OCI-LY1 (cell line): ENCODE data around the gene FTO.
"Not testable (repeated sequence)": the region's sequence is repeated elsewhere in the genome, so short reads cannot be mapped to it uniquely, and the experiment has no call there.

ENCODE experiments used
- H2AFZ ChIP-seq: fragments of 200-600 bp; sonication (generic), shearing (Covaris generic); 2 replicates; pipeline ENCODE4 v1.6.0; 2014; ENCODE audit warnings: antibody characterized with exemption, mild to moderate bottlenecking, low read length
- H3F3A ChIP-seq: fragments of 200-600 bp; sonication (generic), shearing (Covaris generic); 2 replicates; pipeline ENCODE4 v1.6.0; 2014; ENCODE audit warnings: mild to moderate bottlenecking, antibody characterized with exemption, low read length, moderate library complexity; ENCODE audit not compliant: insufficient read depth
- H3K27ac ChIP-seq: fragments of 200-600 bp; sonication (generic); 2 replicates; pipeline ENCODE4 v1.5.1; 2014; ENCODE audit warnings: low read length, mixed run types, mild to moderate bottlenecking, low read depth; ENCODE audit not compliant: poor library complexity, severe bottlenecking
- H3K27me3 ChIP-seq: fragments of 200-600 bp; sonication (generic); 2 replicates; pipeline ENCODE4 v1.6.0; 2014; ENCODE audit warnings: antibody characterized with exemption, mild to moderate bottlenecking, low read length, moderate library complexity; ENCODE audit not compliant: insufficient read depth
- H3K36me3 ChIP-seq: fragments of 200-600 bp; sonication (generic); 2 replicates; pipeline ENCODE4 v1.6.1; 2014; ENCODE audit warnings: mild to moderate bottlenecking, antibody characterized with exemption, low read length, moderate library complexity, mixed read lengths; ENCODE audit not compliant: insufficient read depth
- H3K4me1 ChIP-seq: fragments of 200-600 bp; sonication (generic); 2 replicates; pipeline ENCODE4 v1.5.1; 2014; ENCODE audit warnings: mild to moderate bottlenecking, low read length, moderate library complexity; ENCODE audit not compliant: insufficient read depth, severe bottlenecking
- H3K4me2 ChIP-seq: fragments of 200-600 bp; sonication (generic), shearing (Covaris generic); 2 replicates; pipeline ENCODE4 v1.6.1; 2014; ENCODE audit warnings: low read length
- H3K4me3 ChIP-seq: fragments of 200-600 bp; sonication (generic); 2 replicates; pipeline ENCODE4 v1.5.1; 2014; ENCODE audit warnings: low read length, low read depth, mild to moderate bottlenecking, mixed read lengths; ENCODE audit not compliant: poor library complexity, severe bottlenecking
- H3K79me2 ChIP-seq: fragments of 200-600 bp; shearing (Covaris generic); 2 replicates; pipeline ENCODE4 v1.6.1; 2016; ENCODE audit warnings: mixed run types, low read length, mixed read lengths; ENCODE audit not compliant: insufficient read depth
- H3K9ac ChIP-seq: fragments of 200-600 bp; sonication (generic), shearing (Covaris generic); 2 replicates; pipeline ENCODE4 v1.6.1; 2014; ENCODE audit warnings: mild to moderate bottlenecking, low read length, mixed read lengths
- H3K9me2 ChIP-seq: fragments of 200-600 bp; sonication (generic), shearing (Covaris generic); 2 replicates; pipeline ENCODE4 v1.6.1; 2014; ENCODE audit warnings: low read depth, mild to moderate bottlenecking, low read length, mixed read lengths
- H3K9me3 ChIP-seq: fragments of 200-600 bp; shearing (Covaris generic); 2 replicates; pipeline ENCODE4 v1.6.1; 2014; ENCODE audit warnings: low read length, mixed read lengths
- H4K20me1 ChIP-seq: fragments of 200-600 bp; sonication (generic), shearing (Covaris generic); 2 replicates; pipeline ENCODE4 v1.6.0; 2016; ENCODE audit warnings: mild to moderate bottlenecking, low read length; ENCODE audit not compliant: insufficient read depth
- CTCF ChIP-seq: fragments of 200-600 bp; sonication (generic), shearing (Covaris generic); IDR thresholded peaks from 2 replicates; pipeline ENCODE4 v1.5.1; 2017; ENCODE audit warnings: mild to moderate bottlenecking, antibody characterized with exemption, low read length, moderate library complexity, mixed read lengths
- EZH2 ChIP-seq: fragments of 200-600 bp; sonication (generic), shearing (Covaris generic); IDR thresholded peaks from 2 replicates; pipeline ENCODE4 v1.8.0; 2017; ENCODE audit warnings: borderline replicate concordance, mixed run types, mild to moderate bottlenecking, antibody characterized with exemption, low read length, moderate library complexity, mixed read lengths

FTO gene

GRCh38 chr16:53840456-53840855 is 136.5 kb downstream of the FTO start:
- Histone ChIP-seq H3K36me3 (no peaks in the 10 kb centered on the region), H3K27ac (no peak overlapping the region), H3K9ac (no peak overlapping the region), H3K4me3 (no peak overlapping the region), H3F3A (no peaks in the 10 kb centered on the region), H3K27me3 (no peaks in the 10 kb centered on the region), H3K9me3 (no peaks in the 10 kb centered on the region), H4K20me1 (no peaks in the 10 kb centered on the region), H3K4me2 (no peak overlapping the region), H3K4me1 (peaks cover 8% of the 10 kb centered on the region), H3K9me2 (no peaks in the 10 kb centered on the region), H3K79me2 (no peaks in the 10 kb centered on the region), H2AFZ (no peak overlapping the region)
- TF ChIP-seq EZH2 (no peak), CTCF (no peak)

- Histone ChIP-seq H3K4me3 (no peak overlapping the region), H3K36me3 (no peaks in the 10 kb centered on the region; the same call in 1 of the 2 replicates), H3K9me3 (no peaks in the 10 kb centered on the region), H3K27ac (no peak overlapping the region), H2AFZ (no peak overlapping the region), H3F3A (no peaks in the 10 kb centered on the region), H3K9ac (no peak overlapping the region), H3K79me2 (no peaks in the 10 kb centered on the region), H3K9me2 (no peaks in the 10 kb centered on the region), H3K4me1 (peaks cover 8% of the 10 kb centered on the region), H3K4me2 (no peak overlapping the region), H3K27me3 (no peaks in the 10 kb centered on the region), H4K20me1 (no peaks in the 10 kb centered on the region)
- TF ChIP-seq EZH2: no peak
These were observed 137.9 kb downstream of the FTO start for GRCh38 chr16:53841884-53842283.

GRCh38 chr16:53843084-53843483 is 139.1 kb downstream of the FTO start:
- Histone ChIP-seq H3K4me3 (no peak overlapping the region), H4K20me1 (no peaks in the 10 kb centered on the region), H3K4me2 (no peak overlapping the region), H3K79me2 (no peaks in the 10 kb centered on the region), H2AFZ (no peak overlapping the region), H3K9me2 (no peaks in the 10 kb centered on the region), H3K4me1 (peaks cover 8% of the 10 kb centered on the region), H3K27me3 (no peaks in the 10 kb centered on the region), H3K36me3 (no peaks in the 10 kb centered on the region; the same call in 1 of the 2 replicates), H3F3A (no peaks in the 10 kb centered on the region), H3K9me3 (no peaks in the 10 kb centered on the region), H3K9ac (no peak overlapping the region), H3K27ac (no peak overlapping the region)
- no peak for TF ChIP-seq CTCF
- TF ChIP-seq EZH2: no peak

- Histone ChIP-seq H3K9me3 (no peaks in the 10 kb centered on the region), H3F3A (no peaks in the 10 kb centered on the region), H3K4me3 (no peak overlapping the region), H3K79me2 (no peaks in the 10 kb centered on the region), H3K4me1 (peaks cover 14% of the 10 kb centered on the region), H3K27ac (no peak overlapping the region), H3K4me2 (no peak overlapping the region), H3K36me3 (no peaks in the 10 kb centered on the region; the same call in 1 of the 2 replicates), H4K20me1 (no peaks in the 10 kb centered on the region), H3K27me3 (no peaks in the 10 kb centered on the region), H3K9me2 (no peaks in the 10 kb centered on the region), H3K9ac (no peak overlapping the region), H2AFZ (no peak overlapping the region)
- TF ChIP-seq EZH2 (no peak), CTCF (no peak)
These were observed 140.8 kb downstream of the FTO start for GRCh38 chr16:53844804-53845203.

- H3K27ac ChIP-seq, H3K4me2 ChIP-seq, H3K9me2 ChIP-seq, H2AFZ ChIP-seq, H3K9me3 ChIP-seq, H4K20me1 ChIP-seq, H3K4me3 ChIP-seq, H3K27me3 ChIP-seq, H3K79me2 ChIP-seq, H3K9ac ChIP-seq, H3F3A ChIP-seq, H3K36me3 ChIP-seq: not testable (repeated sequence)
- peaks cover 10% of the 10 kb centered on the region for H3K4me1 ChIP-seq
These were observed 142.6 kb downstream of the FTO start for GRCh38 chr16:53846549-53846948.
